ENCODE data around the gene CNTNAP3.
"Not testable (repeated sequence)": the region's sequence is repeated elsewhere in the genome, so short reads cannot be mapped to it uniquely, and the experiment has no call there.

Gene CNTNAP3

GRCh38 chr9:39287980-39288379 lies at the start of gene CNTNAP3:
Gene CNTNAP3, minus strand, starts transcription at chr9:39288167. Its CDS starts 103 bp downstream, at chr9:39288064.
- DNase-seq (ENCODE audit: low read depth); H3K4me3 ChIP-seq (ENCODE audit: low read length): not testable (repeated sequence)

- DNase-seq (ENCODE audit: low read depth); H3K4me3 ChIP-seq (ENCODE audit: low read length): not testable (repeated sequence)
Measured at GRCh38 chr9:39279995-39280394, 8.0 kb downstream of the CNTNAP3 start.

GRCh38 chr9:39242513-39242912 lies 45.5 kb downstream of the CNTNAP3 start:
- not testable (repeated sequence) for DNase-seq (ENCODE audit: low read depth); H3K4me3 ChIP-seq (ENCODE audit: low read length)

GRCh38 chr9:39232130-39232991 lies 55.6 kb downstream of the CNTNAP3 start:
- not testable (repeated sequence) for DNase-seq (ENCODE audit: low read depth)

GRCh38 chr9:39215976-39216375 lies 72.0 kb downstream of the CNTNAP3 start:
- not testable (repeated sequence) for DNase-seq (ENCODE audit: low read depth); H3K4me3 ChIP-seq (ENCODE audit: low read length)

More at GRCh38 chr9:39232130-39232991, 55.6 kb downstream of the CNTNAP3 start:
- not testable (repeated sequence) for H3K4me3 ChIP-seq (ENCODE audit: low read length)

- not testable (repeated sequence) for DNase-seq (ENCODE audit: low read depth)
Measured at GRCh38 chr9:39209773-39210172, 78.2 kb downstream of the CNTNAP3 start.

GRCh38 chr9:39206643-39207042 lies 81.3 kb downstream of the CNTNAP3 start:
- not testable (repeated sequence) for H3K4me3 ChIP-seq (ENCODE audit: low read length); DNase-seq (ENCODE audit: low read depth)

More at GRCh38 chr9:39209773-39210172, 78.2 kb downstream of the CNTNAP3 start:
- not testable (repeated sequence) for H3K4me3 ChIP-seq (ENCODE audit: low read length)

- not testable (repeated sequence) for DNase-seq (ENCODE audit: low read depth); H3K4me3 ChIP-seq (ENCODE audit: low read length)
Measured at GRCh38 chr9:39205842-39206241, 82.1 kb downstream of the CNTNAP3 start.

GRCh38 chr9:39200412-39200811 lies 87.6 kb downstream of the CNTNAP3 start:
- not testable (repeated sequence) for DNase-seq (ENCODE audit: low read depth); H3K4me3 ChIP-seq (ENCODE audit: low read length)

GRCh38 chr9:39198000-39198709 lies 89.8 kb downstream of the CNTNAP3 start:
- not testable (repeated sequence) for DNase-seq (ENCODE audit: low read depth); H3K4me3 ChIP-seq (ENCODE audit: low read length)

GRCh38 chr9:39171370-39171769 lies 116.6 kb downstream of the CNTNAP3 start:
- not testable (repeated sequence) for DNase-seq (ENCODE audit: low read depth)

GRCh38 chr9:39157714-39158113 lies 130.3 kb downstream of the CNTNAP3 start:
- not testable (repeated sequence) for H3K4me3 ChIP-seq (ENCODE audit: low read length); DNase-seq (ENCODE audit: low read depth)

More at GRCh38 chr9:39171370-39171769, 116.6 kb downstream of the CNTNAP3 start:
- H3K4me3 ChIP-seq (ENCODE audit: low read length) = not testable (repeated sequence)

GRCh38 chr9:39132826-39133552 lies 155.0 kb downstream of the CNTNAP3 start:
- not testable (repeated sequence) for DNase-seq (ENCODE audit: low read depth); H3K4me3 ChIP-seq (ENCODE audit: low read length)

- DNase-seq (ENCODE audit: low read depth); H3K4me3 ChIP-seq (ENCODE audit: low read length): not testable (repeated sequence)
Measured at GRCh38 chr9:39121401-39121800, 166.6 kb downstream of the CNTNAP3 start.

GRCh38 chr9:39111746-39112145 lies 176.2 kb downstream of the CNTNAP3 start:
- not testable (repeated sequence) for DNase-seq (ENCODE audit: low read depth)

More at GRCh38 chr9:39111746-39112145, 176.2 kb downstream of the CNTNAP3 start:
- H3K4me3 ChIP-seq (ENCODE audit: low read length) = not testable (repeated sequence)
